GM12878 (cell line): ENCODE data around the gene SALL3. TPM values are rescaled to one million over a fixed set of nuclear protein-coding genes. Genes with fewer than 3 reads are reported as not detected.

Experiments
- ATAC-seq: fragments of 200-7000 bp; cut with Tn5 transposase; 3 replicates; pipeline ENCODE4 v1.9.1; 2020; ENCODE audit warnings: mild to moderate bottlenecking, moderate library complexity
- BruUV-seq: library from RNA; stranded (reverse); fragments of 400-500 nt; replicated peaks from 2 replicates; lab custom pipeline; 2021; lab: Mats Ljungman, UMichigan
- CTCF ChIA-PET: fragments of 300-600 bp; sonication (Branson Sonifier 250); formaldehyde crosslinking; extraction: SDS; loops from one replicate; lab custom pipeline; 2021; ENCODE audit warnings: inconsistent platforms; lab: Yijun Ruan, JAX
- POLR2A ChIA-PET: fragments of 350-600 bp; formaldehyde crosslinking; extraction: SDS; loops from one replicate; lab custom pipeline; 2021; ENCODE audit warnings: inconsistent platforms; lab: Charles Lee
- RAD21 ChIA-PET: fragments of 300-600 bp; sonication (Branson Sonifier 250); formaldehyde crosslinking; loops from one replicate; lab custom pipeline; 2023; ENCODE audit warnings: antibody characterized with exemption; ENCODE audit not compliant: unreplicated experiment; lab: Charles Lee
- SMC1A ChIA-PET: fragments of 300-600 bp; sonication (Branson Sonifier 250); formaldehyde crosslinking; loops from one replicate; lab custom pipeline; 2023; ENCODE audit not compliant: unreplicated experiment, uncharacterized antibody; lab: Charles Lee
- DNase-seq: peaks from one replicate; pipeline ENCODE4 v3.0.0-alpha.2; 2011; ENCODE audit warnings: low read depth, low spot score
- FAIRE-seq: peaks from 3 replicates; lab custom pipeline; 2011; peaks lifted over from hg19 to GRCh38; lab: Jason Lieb, UNC
- H2AFZ ChIP-seq: 2 replicates; pipeline ENCODE4 v1.6.0; 2011; ENCODE audit warnings: low read depth, low read length, control low read depth; ENCODE audit not compliant: control insufficient read depth
- H3K27ac ChIP-seq: 2 replicates; pipeline ENCODE4 v1.5.1; 2011; ENCODE audit warnings: control low read depth; ENCODE audit not compliant: control insufficient read depth, insufficient read depth
- H3K27me3 ChIP-seq, 2 experiments: replicated peaks in 1 of 2; 2 replicates each; pipeline versions ENCODE4 v1.6.0 to v1.6.1; 2011; ENCODE audit warnings: low read length in 1 of 2; ENCODE audit not compliant: control insufficient read depth in 2 of 2, insufficient read depth in 2 of 2
- H3K36me3 ChIP-seq, 2 experiments: 2 replicates each; pipeline ENCODE4 v1.5.1; 2011; ENCODE audit warnings: low read length in 1 of 2; ENCODE audit not compliant: control insufficient read depth in 2 of 2, insufficient read depth in 2 of 2
- H3K4me1 ChIP-seq: 2 replicates; pipeline ENCODE4 v1.6.1; 2011; ENCODE audit warnings: mild to moderate bottlenecking, low read length, moderate library complexity, mixed read lengths; ENCODE audit not compliant: control insufficient read depth, insufficient read depth
- H3K4me2 ChIP-seq: 2 replicates; pipeline ENCODE4 v1.6.0; 2011; ENCODE audit warnings: control low read depth; ENCODE audit not compliant: control insufficient read depth, insufficient read depth
- H3K4me3 ChIP-seq: fragments of 200-600 bp; sonication (generic); 2 replicates; pipeline ENCODE4 v1.5.1; 2016
- H3K79me2 ChIP-seq: 2 replicates; pipeline ENCODE4 v1.6.0; 2011; ENCODE audit warnings: low read length; ENCODE audit not compliant: control insufficient read depth, insufficient read depth
- H3K9ac ChIP-seq: 2 replicates; pipeline ENCODE4 v1.8.0; 2011; ENCODE audit warnings: low read length, control low read depth, mixed read lengths; ENCODE audit not compliant: control insufficient read depth, insufficient read depth
- H3K9me3 ChIP-seq: replicated peaks from 3 replicates; pipeline ENCODE4 v1.5.1; 2011; ENCODE audit warnings: mild to moderate bottlenecking, low read length; ENCODE audit not compliant: control insufficient read depth, insufficient read depth
- H4K20me1 ChIP-seq: 2 replicates; pipeline ENCODE4 v1.6.0; 2011; ENCODE audit not compliant: control insufficient read depth, insufficient read depth
- ASH2L ChIP-seq: fragments of 300-600, 200-600 bp; sonication (generic); IDR thresholded peaks from 2 replicates; pipeline ENCODE4 v1.6.1; 2017; ENCODE audit warnings: low read depth, mild to moderate bottlenecking, borderline replicate concordance
- BCLAF1 ChIP-seq: fragments of 450-650 bp; IDR thresholded peaks from 2 replicates; pipeline ENCODE4 v1.6.1; 2017; ENCODE audit warnings: antibody characterized with exemption, mild to moderate bottlenecking, moderate library complexity
- CHD1 ChIP-seq: IDR thresholded peaks from 2 replicates; pipeline ENCODE4 v1.6.1; 2012; ENCODE audit warnings: low read depth, low read length, improper control_type of control experiment
- MLLT1 ChIP-seq: fragments of 450-650 bp; IDR thresholded peaks from 2 replicates; pipeline ENCODE4 v1.6.1; 2016; ENCODE audit warnings: mild to moderate bottlenecking
- NBN ChIP-seq: fragments of 450-650 bp; IDR thresholded peaks from 2 replicates; pipeline ENCODE4 v1.6.1; 2016
- NFXL1 ChIP-seq: fragments of 450-650 bp; IDR thresholded peaks from 2 replicates; pipeline ENCODE4 v1.6.1; 2017; ENCODE audit warnings: antibody characterized with exemption, mild to moderate bottlenecking, borderline replicate concordance
- NFYB ChIP-seq: IDR thresholded peaks from 2 replicates; pipeline ENCODE4 v1.6.1; 2011; ENCODE audit warnings: low read depth, mild to moderate bottlenecking, low read length, improper control_type of control experiment, moderate library complexity; ENCODE audit not compliant: insufficient read depth
- PBX3 ChIP-seq: IDR thresholded peaks from 2 replicates; pipeline ENCODE4 v1.6.1; 2011; ENCODE audit warnings: mild to moderate bottlenecking, low read depth, low read length, moderate library complexity; ENCODE audit not compliant: insufficient replicate concordance
- SUPT20H ChIP-seq: IDR thresholded peaks from 2 replicates; pipeline ENCODE4 v1.6.1; 2011; ENCODE audit warnings: low read depth, mild to moderate bottlenecking, low read length, moderate library complexity, borderline replicate concordance; ENCODE audit not compliant: control insufficient read depth
- TBL1XR1 ChIP-seq: IDR thresholded peaks from 2 replicates; pipeline ENCODE4 v1.6.1; 2012; ENCODE audit warnings: low read depth, low read length, improper control_type of control experiment
- ZSCAN29 ChIP-seq: fragments of 450-650 bp; IDR thresholded peaks from 2 replicates; pipeline ENCODE4 v1.6.1; 2017; ENCODE audit warnings: mild to moderate bottlenecking, moderate library complexity
- WGBS: methylation state at CpG from one replicate; pipeline ENCODE4 v1.1.6; 2016; ENCODE audit warnings: low lambda C conversion rate; ENCODE audit not compliant: insufficient replicate concordance, insufficient coverage; ENCODE audit errors: missing lambda C conversion rate; 5-methylcytosine and 5-hydroxymethylcytosine counted together
- in situ Hi-C: fragments of 300-500 bp; cut with MboI; formaldehyde crosslinking; loops from 9 replicates; pipeline ENCODE4 v1.14.3; 2018; ENCODE audit warnings: mixed read lengths
- intact Hi-C: fragments of 100-400 bp; cut with micrococcal nuclease; formaldehyde crosslinking; loops from one replicate; pipeline ENCODE4 v1.14.2; 2022; ENCODE audit not compliant: unreplicated experiment
- polyA plus RNA-seq, 11 experiments: library from polyadenylated mRNA; depleted of rRNA in 4 of 11; unstranded in 6 of 11; stranded (reverse) in 5 of 11; fragments of >200 nt; fragmentation: Nextera tagmentation in 4 of 11; fragmentation: Illumina TruSeq in 1 of 11; extraction: Ambion mirVana in 4 of 11; extraction: Trizol in 1 of 11; gene quantifications; 1 replicate in 1 of 11; 2 replicates in 10 of 11; pipeline versions ENCODE4 v1.2.1 to v1.2.3, GENCODE V29; 2011 to 2016; ENCODE audit warnings: inconsistent platforms in 2 of 11, missing spikeins in 2 of 11, low read depth in 1 of 11
- total RNA-seq, 4 experiments: library from RNA; depleted of rRNA in 3 of 4; stranded (reverse); fragments of >200 nt in 3 of 4; fragmentation: Illumina TruSeq in 1 of 4; extraction: Trizol in 1 of 4; gene quantifications; 2 replicates each; pipeline versions ENCODE4 v1.2.1 to v1.2.3, GENCODE V29; 2013 to 2021

SALL3 gene
- total and polyA plus RNA-seq, 10 of the 15 experiments (the other 5 are each of a cell fraction or from before 2014, with no cell fraction given), result 0.01 to 0.10 (median 0.07) TPM; not detected in 7

- no peak for TF ChIP-seq SUPT20H
- no peak for TF ChIP-seq TBL1XR1
- no peak for TF ChIP-seq NFYB
- TF ChIP-seq NBN, result no peak
- no peak for TF ChIP-seq BCLAF1
Observed at GRCh38 chr18:78949216-78949615, 30.4 kb upstream of the SALL3 start (continued).

- no peak overlapping the region for H2AFZ ChIP-seq
- no peaks in the 10 kb centered on the region for H3K27me3 ChIP-seq
- H3K9ac ChIP-seq, result no peak overlapping the region
- H3K79me2 ChIP-seq, result no peaks in the 10 kb centered on the region
- in situ Hi-C loops, result loop anchor here (25.0 kb wide), 1 partner anchor 413 kb away; no protein-coding TSS in a partner anchor
- 60% methylated on average over 10 of the region's 10 CpGs for WGBS
- FAIRE-seq, result no peak
- H3K4me1 ChIP-seq, result no peaks in the 10 kb centered on the region
- intact Hi-C loops, result no loop called here
- ChIA-PET RAD21 (no interaction called here), CTCF (no interaction called here), POLR2A (no interaction called here)
- DNase-seq, result no peak
- no peaks in the 10 kb centered on the region for H4K20me1 ChIP-seq
- H3K4me3 ChIP-seq, result no peak overlapping the region
- no peak overlapping the region for H3K4me2 ChIP-seq
- ATAC-seq, result no peak
- H3K36me3 ChIP-seq, result no peaks in the 10 kb centered on the region
- no peaks in the 10 kb centered on the region; the same call in 2 of the 3 replicates for H3K9me3 ChIP-seq
- H3K27ac ChIP-seq, result no peak overlapping the region
- no TSS peak for BruUV-seq
- TF ChIP-seq ZSCAN29 (no peak), MLLT1 (no peak), CHD1 (no peak), NFXL1 (no peak), ASH2L (no peak), PBX3 (no peak)
- TF ChIP-seq, all 136 proteins: peak for 0
- SMC1A ChIA-PET, result no interaction called here
Observed at GRCh38 chr18:78950386-78950785, 29.2 kb upstream of the SALL3 start.
